A673 (cell line): ENCODE data around the gene ATG101.

ENCODE experiments used
- EZH2 ChIP-seq: fragments of 200-600 bp; sonication (generic); IDR thresholded peaks from 2 replicates; pipeline ENCODE4 v1.6.1; 2017; ENCODE audit warnings: borderline replicate concordance, low read depth, mild to moderate bottlenecking, mixed read lengths, antibody characterized with exemption, low read length; ENCODE audit not compliant: poor library complexity, severe bottlenecking
- TF ChIP-seq, protein P1 (sequence below): fragments of 300-800, 200-600 bp; sonication (generic); conservative IDR thresholded peaks from 2 replicates; pipeline ENCODE4 v1.5.1; 2017; ENCODE audit warnings: low read depth, mild to moderate bottlenecking, antibody characterized with exemption, low read length, moderate library complexity, mixed read lengths

DNA sequence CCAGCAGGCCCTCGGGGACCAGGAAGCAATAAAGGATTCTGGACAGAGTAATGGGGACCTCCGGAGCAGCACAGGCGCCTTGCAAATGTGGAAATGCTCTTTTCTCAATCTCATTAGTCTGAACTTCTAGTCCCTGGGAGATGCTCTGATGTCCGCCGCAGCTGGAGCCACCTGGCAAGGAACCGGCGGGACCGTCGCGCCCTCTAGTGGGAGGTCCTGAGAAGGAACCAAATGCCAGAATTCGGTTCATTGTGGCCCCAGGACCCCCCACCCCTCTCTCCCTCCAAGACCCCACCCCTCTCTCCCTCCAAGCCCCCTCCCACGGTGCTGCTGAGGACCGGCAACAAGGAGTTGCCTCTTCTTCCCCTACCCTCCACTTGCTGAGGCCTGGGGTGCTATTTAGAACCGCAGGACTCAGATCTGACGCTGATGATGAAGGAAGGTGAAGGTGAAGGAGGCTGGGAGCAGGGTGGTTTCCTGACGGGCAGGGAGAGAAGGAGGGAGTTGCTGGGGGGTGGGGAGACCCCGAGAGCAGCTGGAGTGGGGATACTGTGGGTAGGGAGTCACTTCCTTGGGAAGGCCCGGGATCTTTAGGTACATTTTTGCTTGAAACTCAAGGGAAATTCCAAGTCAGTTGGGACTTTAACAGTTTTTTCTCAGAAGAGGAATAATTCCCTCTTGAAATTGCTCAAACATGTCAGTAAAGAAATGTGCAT lies 52.2 kb downstream of the ATG101 start:
- TF ChIP-seq, protein P1, sequence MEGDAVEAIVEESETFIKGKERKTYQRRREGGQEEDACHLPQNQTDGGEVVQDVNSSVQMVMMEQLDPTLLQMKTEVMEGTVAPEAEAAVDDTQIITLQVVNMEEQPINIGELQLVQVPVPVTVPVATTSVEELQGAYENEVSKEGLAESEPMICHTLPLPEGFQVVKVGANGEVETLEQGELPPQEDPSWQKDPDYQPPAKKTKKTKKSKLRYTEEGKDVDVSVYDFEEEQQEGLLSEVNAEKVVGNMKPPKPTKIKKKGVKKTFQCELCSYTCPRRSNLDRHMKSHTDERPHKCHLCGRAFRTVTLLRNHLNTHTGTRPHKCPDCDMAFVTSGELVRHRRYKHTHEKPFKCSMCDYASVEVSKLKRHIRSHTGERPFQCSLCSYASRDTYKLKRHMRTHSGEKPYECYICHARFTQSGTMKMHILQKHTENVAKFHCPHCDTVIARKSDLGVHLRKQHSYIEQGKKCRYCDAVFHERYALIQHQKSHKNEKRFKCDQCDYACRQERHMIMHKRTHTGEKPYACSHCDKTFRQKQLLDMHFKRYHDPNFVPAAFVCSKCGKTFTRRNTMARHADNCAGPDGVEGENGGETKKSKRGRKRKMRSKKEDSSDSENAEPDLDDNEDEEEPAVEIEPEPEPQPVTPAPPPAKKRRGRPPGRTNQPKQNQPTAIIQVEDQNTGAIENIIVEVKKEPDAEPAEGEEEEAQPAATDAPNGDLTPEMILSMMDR = peak; percentile 86
- no peak for TF ChIP-seq EZH2
